Measurements from ENCODE around the gene COL27A1.

The COL27A1 gene

DNA sequence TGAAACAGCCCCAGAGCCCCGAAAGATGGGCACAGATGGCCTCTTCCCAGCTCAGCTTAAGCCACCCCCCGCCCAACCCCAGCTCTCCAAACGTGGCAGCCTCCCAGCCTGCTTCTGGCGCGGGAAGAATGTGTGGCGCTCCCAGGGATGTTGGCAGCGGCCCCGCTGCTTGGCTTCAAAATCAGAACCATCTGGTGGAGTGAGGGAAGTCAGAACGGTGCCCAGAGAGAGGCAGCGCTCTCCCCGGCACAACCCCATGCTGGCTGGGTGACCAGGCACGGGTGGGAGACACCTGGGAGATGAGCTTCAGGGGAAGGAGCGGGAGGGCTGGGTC is 94.9 kb downstream of the COL27A1 start:
- peak; percentile 86 to 91 for DNase-seq

DNA sequence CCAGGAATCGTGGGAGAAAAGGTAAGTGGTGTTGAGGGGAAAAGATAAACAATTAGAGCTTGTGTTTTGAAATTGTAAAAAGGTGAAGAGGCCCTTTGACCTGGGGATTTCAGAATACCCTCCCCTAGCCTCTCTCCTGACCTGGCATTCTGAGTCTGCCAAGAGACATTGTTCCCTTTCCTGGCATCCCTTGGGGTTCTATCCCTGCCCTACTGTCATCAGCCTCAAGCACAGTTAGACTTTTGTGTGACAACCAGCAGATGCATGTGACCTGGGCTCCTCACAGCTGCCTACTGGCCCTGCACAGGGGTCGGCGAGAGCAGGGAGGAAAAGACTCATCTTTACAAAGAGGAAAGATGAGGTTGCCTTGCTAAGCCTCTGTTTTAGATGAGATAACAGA is 95.3 kb downstream of the COL27A1 start:
- no peak for DNase-seq

DNA sequence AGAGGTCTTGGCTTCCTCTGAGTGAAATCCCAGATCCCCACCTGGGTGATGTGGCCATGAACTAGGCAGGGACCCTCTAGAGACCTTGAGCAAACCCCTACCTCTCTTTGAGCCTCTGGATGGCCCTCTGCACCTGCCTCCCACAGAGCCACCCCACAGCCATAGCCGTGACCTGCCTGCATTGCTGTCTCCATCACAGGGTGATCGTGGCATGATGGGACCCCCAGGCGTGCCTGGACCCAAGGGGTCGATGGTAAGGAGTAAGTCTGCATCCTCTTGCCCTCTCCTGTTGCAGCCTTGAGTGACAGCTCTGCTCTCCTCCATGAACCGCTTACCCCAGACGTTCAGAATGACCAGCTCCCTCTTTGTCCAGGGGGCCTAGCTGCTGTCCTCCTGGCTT is 97.1 kb downstream of the COL27A1 start:
- DNase-seq, result no peak

DNA sequence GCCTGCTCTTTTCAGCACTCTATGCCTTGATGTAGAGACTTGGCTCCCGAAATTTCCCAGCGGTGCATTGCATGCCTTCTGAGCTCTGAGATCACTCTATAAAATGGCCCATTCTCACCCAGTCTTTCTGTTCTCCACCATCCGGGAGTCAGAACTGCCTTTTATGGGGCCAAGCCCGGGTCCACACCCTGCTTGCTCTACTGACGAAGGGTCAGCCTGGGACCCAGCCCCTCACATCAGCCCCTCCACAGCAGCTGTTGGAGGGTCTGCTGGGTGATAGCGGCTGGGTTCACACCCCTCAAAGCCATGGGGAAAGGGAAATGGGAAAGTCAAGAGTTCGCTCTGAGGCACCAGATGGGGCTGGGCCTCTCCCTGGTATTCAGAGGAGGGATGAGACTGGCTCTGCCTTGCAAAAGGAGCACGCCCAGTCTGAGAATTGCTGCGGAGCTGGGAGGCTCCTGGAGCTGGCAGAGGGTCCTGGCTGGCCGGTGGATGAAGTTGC is 101.5 kb downstream of the COL27A1 start:
- DNase-seq, result peak; percentile 22 to 54

DNA sequence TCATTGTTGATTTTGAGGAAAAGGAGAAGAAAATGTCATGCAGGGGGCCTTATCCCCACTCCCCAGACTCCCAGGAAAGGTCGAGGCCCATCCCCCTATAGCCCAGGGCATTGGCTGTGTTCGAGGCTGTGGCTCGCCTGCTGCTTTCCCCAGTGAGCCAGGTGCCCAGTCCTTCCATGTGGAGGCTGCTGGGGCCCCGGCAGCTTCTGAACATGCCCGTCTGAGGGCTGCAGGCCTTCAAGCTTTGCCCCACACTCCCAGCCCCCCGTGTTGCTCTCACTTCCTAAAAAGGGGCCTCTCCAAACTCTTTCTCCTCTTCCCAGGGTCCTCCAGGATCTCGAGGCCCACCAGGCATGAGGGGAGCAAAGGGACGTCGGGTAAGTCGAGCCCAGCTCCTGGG is 102.9 kb downstream of the COL27A1 start:
- DNase-seq, result no peak

DNA sequence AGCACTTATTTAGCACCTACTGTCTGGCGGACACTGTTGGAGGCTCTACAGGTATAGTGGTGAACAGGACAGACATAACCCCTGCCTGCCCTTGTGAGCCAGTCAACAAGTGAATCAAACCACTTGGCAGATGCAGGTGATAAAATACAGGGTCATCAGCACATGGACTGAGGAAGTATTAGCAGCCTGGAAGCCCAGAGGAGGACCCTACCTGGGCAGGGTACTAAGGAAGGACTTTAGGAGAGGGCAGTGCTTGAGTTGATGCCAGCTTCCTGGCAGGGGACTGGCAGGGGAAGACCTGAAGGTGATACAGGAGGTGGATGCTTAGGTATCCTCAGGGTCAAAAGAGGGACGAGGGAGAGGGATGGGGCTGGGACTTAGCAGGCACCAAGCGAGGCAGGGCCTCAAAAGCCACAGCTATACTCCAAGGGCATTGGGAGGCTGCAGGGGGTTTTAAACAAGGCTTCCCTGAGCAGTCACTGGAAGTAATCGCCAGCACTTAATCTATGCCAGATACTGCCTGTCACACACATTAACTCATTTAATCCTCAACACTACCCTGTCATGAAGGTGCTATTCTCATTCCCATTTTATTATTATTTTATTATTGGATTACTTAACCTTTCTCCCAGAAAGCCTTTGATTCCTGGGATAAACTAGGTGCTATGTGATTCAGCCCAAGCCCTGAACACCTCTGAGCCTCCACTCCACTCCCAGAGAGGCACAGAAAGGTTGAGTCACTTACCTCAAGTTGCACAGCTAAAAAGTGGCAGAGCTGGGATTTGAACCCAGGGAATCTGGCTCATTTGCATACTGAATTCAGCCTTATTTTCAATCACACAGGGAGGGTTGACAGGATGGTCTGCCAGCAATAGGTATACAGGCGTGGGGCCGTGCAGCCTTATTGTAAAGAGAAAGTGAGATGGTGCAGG is 103.8 kb downstream of the COL27A1 start:
- DNase-seq, result peak in 1 of 2 experiments; percentile 48

DNA sequence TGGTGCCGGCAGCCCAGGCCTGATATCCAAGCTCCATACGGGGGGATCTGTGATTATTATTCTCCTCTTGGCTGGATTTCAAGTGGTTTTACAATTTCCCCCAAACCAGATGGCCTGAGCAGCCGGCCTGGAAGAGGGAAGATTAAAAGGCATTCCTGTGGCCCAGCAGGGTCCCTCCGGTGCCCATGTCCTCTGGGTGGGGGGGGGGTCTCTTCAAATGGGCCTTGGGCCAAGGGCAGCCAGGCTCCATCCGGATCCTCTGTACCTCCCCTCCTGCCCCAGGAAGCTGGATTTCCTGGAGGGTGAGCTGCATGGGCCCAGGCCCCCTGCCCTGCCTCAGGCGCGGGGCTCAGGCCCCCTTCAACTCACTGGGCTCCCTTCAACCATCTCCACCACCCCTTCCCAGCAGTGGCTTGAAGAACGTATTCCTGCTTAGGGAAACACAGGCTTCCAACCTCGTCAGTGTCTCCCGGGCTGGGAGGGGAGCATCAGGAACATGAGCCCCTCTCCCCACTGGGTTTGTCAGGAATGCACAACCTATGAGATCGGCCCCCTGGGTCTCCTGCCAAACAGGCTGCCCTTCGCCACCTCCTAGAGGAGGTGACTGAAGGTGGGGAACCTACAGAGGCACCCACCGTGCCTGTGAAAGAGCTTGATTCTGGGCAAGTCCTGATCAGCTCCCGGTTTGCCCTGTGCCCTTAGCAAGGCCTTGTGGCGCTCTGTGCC is 104.6 kb downstream of the COL27A1 start:
- DNase-seq, result peak; percentile 98 to 99

DNA sequence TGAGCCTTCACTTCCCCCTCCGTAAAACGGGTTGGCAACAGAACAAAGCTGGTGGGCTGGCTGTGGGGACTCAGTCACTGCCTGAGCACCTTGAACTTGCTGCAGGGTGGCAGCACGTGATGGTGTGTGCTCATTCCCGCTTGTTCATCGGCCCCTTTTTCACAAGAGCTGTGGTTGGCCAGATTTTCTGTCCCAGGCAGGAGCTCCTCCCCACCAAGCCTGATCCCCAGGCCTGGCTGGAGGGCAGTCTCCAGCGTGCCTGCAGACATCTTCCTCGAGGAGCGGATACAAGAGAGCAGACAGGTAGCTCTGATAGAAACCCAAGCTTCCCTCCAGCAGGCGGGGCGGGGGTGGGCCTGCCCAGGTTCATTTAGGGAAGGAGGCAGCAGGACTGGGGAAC is 105.7 kb downstream of the COL27A1 start:
- DNase-seq, result no peak

DNA sequence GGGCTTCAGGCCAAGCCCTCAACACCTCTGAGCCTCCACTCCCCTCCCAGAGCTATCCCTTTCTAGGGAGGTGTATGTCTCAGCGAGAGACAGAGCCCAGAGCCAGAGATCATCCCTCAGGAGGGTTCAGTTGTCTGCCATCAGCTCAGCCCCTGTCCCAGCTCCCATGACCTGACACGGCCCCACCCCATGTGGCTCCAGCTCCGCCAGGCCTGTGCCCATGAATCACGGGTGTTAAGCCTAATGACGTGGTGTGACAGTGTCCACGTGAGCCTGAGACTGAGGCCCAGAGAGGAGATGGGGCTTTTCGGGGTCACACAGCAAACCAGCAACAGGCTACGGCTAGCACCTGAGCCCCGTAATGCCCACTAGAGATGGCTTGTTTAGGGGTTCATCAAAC is 106.7 kb downstream of the COL27A1 start:
- no peak for DNase-seq

DNA sequence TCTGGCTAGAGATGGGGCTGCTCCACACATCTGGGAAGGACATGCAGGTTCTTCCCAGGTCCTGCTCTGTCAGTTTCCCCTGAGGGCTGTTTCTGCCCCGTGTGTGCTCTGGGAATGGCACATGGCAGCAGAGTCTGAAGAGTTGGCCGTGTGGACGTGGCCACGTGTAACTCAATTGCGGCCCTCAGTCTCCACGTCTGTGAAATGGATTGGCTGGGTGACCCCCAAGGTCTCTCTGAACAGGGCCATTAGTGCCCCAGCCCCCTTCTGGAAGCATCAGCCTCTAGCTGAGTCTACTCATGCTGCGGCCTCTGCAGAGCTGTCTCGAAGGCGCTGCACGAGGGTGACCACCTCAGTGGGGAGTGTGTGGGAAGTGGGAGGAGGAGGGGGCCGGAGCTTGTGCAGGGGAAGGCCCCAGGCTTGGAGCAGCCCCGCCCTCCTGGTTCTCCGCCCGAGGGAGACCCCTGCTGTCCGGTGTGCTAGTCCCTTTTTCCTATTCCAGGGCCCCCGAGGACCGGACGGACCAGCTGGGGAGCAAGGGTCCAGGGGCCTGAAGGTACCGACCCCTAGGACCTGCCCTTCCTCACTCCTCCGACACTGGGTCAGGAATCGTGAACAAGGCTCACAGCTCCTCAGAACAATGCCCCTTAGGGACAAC is 108.6 kb downstream of the COL27A1 start:
- DNase-seq, result peak in 1 of 2 experiments; percentile 26

DNA sequence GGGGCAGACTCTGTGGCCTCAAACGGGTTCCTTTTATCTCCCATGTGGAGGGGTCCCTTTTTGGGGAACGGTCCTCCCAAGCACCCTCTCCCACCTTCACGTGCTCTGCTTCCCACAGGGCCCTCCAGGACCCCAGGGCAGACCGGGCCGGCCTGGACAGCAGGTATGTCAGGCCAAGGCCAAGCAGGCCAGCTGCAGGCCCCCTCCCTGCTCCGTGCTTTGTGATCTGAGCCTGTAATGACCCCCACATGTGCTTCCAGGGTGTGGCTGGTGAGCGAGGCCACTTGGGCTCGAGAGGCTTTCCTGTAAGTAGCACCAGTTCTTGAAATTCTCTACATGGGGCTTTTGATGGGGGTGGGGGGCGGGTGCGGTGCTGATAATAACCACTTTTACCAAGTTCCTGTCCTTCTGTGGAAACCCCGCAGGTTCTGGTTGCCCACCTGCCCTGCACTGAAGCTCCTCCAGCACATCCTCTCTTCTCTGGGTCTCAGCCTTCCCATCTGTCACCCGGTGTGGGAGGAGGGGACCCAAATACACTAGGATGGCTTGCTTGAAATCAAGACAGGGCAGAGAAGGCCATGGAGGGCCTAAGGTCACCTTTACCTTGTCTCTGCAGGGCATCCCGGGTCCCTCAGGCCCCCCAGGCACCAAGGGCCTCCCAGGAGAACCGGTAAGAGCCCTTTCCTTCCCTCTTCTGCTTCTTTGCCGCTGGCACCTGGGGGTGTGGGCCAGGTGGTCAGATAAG is 109.6 kb downstream of the COL27A1 start:
- peak; percentile 86 to 87 for DNase-seq

DNA sequence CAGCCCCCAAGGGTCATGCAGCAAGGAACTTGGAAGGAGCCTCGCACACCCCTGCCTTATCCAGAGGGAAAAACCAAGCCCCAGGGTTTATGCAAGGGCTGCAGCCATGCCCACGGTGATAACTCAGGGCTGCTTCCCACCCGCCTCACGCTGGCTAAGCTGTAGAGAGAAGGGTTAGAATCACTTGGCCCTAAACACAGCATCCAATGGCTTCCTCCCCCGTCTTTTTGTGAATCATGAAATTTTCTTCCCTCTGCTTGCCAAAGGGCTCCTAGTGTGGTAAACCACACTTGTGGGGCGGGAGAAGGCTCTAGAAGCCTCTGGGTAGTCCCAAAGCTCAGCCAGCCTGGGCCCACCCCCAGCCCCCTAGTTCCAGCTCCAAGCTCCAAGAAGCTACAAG is 111.6 kb downstream of the COL27A1 start:
- DNase-seq, result no peak

DNA sequence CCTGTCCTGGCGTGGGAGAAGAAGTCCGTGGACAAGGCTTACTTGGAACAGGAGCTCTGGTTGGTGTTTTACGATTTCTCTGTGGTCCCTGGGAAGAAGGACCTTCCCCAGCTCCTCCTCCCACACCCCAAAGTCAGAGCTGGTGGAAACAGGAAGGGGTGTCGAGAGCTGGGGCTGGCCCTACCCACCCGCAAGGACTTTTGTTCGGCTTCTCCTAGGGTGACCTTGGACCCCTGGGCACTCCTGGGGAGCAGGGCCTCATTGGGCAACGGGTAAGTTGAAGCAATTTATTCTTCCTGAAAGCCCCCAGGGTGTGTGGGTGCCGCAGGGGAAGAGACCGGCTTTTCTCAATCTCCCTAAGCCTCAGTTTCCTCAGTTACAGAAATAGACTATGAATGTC is 113.7 kb downstream of the COL27A1 start:
- no peak for DNase-seq

DNA sequence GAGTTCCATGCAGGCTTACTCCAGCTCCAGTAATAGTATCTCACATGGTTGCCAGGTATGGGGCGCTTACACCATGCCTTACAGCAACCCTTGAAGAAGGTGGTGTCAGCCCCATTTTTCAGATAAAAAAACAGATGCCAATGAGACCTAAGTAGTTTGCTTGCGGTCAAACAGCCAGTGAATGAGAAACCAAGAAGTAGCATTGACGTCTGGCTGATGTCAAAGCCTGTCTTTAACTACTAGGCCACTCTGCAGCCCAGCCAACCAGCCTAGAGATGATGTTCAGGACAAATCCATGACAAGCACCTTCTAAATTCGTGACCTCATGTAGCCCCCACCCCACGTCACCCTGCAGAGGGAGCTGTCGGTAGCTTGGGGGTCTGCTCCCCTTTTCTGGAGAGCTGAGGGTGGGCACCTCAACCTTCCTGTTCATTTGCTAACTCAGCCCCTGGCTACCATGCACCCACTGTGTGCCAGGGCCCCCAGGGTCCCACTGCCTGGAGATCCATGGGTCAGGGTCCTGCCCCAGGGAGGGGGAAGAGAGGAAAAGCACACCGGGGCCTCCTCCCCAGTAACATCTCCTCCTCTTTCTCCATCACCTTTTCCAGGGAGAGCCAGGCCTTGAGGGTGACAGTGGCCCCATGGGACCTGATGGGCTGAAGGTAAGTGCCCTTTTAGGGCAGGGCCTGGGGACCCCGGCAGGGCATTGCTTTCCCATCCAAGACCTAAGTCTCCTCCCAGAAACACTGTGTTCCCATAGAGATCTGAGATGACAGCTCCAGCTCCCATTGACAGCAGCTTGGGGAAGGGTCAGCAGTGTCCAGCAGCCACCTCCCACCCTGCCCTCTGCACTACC is 115.0 kb downstream of the COL27A1 start:
- DNase-seq, result no peak

DNA sequence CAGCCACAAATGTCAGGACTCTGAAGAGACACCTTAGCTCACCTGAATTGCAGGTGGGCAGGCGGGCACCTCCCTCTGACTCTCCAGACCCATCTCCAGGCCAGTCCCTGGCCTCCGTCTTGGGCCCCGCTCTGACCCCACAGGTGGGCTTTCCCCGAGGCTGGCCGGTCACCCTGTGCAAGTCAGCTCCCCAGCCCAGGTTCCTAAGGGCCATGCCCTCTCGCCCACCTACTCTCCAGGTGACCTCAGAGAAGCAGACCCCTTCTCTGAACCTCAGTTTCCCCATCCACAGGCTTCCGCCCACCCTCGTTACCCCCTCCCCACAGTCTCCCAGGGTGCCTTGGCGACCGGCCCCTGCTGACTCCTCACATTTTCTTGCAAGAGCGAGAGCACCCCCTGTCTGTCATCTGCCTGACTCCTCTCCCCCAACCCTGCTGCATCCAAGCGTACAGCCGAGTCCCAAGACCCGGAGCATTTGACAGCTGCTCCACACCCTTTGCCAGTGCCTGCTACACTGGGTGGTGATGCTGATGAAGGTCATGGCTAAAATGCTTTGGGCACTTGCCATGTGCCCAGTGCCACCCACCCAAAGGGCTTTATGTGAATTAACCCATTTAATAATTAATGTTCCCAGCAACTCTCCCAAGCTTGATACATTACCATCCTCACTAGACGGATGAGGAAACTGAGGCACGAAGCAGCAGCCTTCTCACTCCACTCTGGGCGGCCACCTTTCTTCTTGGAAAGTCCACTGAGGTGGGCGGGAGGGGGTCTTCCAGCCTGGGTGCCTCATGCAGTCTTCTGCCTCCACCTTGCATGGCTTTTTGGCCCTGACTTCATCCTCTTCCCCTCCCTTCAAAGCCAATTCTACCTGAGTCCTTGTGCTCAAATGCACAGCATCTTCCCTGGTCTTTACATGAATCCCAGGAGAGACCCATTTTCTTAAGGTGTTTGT is 116.5 kb downstream of the COL27A1 start:
- peak; percentile 56 to 70 for DNase-seq

DNA sequence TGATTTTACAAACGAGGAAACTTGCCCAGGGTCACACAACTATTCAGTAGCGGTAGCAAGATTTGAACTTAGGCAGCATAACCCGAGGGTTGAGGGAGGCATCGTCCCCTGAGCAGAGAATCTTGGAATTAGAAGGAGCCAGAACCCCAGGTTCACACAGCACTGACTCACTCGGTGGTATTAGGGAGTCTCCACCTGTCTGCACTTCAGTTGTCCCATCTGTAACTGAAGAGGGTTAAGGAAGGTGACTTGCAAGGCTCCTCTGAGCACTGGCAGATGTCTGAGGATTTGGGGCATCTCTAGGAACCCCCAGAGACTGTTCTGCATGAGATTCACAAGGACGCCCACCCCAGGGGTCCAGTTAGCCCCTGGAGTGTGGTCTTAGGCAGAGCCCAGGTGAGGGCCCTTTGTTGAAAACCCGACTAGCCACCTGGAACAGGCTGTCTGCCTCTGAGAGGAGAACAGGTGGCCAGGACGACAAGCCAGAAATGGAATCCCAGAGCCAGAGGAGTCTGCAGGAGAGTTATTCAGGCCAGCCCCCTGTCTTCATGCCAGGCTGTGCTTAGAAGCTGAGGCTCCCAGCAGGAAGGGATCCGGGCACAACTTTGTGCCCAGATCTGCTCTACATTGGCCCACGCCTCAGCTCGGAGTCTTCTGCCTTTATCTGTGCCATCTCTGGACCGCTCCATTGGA is 117.5 kb downstream of the COL27A1 start:
- peak; percentile 86 to 93 for DNase-seq

DNA sequence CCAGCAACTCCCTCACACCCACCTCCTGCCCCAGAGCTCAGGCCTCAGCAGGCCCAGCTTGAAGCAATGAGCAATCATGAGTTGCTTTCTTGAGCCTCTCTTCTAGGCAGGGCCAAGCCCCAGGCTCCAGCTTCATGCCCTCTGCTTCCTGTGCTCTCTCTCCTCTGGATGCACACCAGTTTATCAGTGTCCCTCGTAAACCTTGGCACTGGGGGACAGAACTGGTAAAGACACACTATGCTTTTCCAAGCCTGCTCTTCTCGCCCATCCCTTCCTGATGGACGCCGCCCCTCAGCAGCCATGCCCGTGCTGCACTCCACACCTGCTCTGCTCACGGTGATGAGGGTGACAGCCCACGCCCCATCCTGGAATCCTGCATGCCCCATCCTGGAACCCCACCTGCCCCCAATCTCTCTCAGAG is 118.1 kb downstream of the COL27A1 start:
- no peak for DNase-seq

DNA sequence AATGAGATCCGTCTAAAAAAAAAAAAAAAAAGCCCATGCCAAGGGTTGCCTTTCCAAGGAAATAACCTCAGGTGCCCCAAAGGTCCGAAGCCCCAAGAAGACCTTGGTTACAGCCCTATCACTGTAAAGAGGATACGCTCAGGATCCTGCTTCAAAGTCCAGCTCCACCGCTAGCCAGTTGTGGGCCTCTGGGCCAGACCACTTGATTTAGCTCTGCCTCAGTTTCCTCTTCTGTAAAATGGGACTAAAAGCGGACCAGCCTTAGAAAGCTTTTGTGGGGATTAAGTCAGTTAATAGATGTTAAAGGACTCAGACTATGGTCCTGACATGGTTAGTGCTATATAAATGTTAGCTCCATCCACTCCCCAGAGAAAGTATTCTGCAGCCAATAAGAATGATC is 118.9 kb downstream of the COL27A1 start:
- DNase-seq, result no peak

DNA sequence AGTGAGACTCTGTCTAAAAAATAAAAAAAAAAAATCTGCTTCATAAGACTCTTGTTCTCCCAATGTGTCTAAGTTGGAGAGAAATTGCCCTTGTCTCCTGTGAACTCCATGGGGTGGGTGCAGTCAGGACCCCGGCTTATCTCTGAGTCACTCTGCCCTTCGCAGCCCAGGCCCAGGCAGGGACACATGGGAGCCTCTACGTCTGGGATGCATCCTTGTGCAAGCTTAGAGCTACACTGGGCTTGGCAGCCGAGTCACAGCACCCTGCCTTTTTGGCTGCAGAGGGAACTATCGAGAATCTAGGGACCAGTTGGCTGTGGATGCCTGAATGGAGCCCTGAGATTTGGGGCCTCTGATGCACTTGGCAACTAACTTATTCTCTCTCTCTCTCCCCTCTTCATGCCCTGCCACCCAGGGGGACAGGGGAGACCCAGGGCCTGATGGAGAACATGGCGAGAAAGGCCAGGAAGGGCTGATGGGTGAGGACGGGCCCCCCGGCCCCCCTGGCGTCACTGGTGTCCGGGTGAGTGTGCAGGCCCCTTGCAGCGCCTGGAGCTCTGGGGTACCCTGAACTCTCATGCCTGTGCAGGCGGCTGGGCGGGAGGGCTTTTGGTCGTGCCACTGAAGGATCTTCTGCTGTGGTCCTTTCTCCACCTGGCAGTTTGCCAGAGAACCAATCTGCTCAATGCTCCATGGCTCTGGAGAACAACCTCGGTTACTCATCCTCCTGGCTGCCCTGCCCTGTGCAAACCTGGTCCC is 120.1 kb downstream of the COL27A1 start:
- peak in 1 of 2 experiments; percentile 42 for DNase-seq

Measured in NCI-H524 (cell line).